GM13976 (cell line): ENCODE results near the gene AUP1.

Experiments
- DNase-seq: peaks from one replicate; pipeline ENCODE4 v3.0.0; 2012; ENCODE audit warnings: low spot score
- CTCF ChIP-seq: IDR thresholded peaks from 2 replicates; pipeline ENCODE4 v1.5.1; 2012; ENCODE audit warnings: borderline replicate concordance, mild to moderate bottlenecking; ENCODE audit not compliant: insufficient read depth; ENCODE audit errors: extremely low read depth, missing control alignments, control extremely low read depth
- in situ Hi-C: fragments of 300-500 bp; cut with MboI; formaldehyde crosslinking; loops from one replicate; pipeline ENCODE4 v1.12.0; 2022; ENCODE audit warnings: low sequenced_read_pairs, mixed read lengths, inconsistent platforms; ENCODE audit not compliant: unreplicated experiment

Gene AUP1

DNA sequence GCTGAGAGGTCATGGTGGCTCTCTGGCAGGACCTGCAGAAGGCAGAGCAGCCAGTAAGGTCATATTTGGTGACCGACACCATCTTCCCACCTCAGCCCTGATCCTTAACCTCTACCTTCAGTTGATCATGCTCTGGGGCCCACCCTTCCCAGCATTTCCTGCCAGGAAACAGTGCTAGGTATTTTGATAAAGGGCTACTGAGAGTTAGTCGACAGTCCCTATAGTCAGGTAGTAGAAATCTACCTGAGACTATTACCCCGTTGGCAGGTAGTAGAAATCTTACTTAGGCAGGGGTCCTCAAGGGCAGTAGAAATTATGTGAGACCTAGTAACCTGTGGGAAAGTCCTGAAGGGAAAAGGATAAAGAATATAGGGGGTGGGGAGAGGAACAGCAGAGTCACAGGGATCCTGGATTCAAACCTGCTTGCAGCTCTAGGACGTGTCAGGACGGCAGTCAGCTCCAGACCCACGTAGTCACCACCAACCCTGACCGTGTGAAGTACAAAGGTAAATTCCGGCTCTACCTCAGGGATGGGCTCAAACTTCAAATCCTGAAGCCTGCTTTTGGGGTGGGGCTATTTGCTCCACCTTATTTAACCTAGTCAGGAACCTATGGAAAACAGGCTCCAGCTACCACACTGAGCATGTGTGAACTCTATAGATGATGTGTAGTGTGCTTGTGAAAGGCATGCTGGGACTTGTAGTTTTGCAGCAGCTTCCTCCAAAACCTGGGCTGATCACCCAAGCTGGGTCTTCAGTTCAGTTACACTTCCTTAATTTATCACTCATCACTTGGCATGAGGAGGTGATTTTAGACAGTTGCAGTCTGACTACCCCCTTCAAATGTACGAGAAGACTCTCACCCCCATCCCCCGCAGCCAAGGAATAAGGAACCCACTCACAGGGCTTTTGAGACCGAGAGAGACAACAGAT is 3.5 kb downstream of the AUP1 start, which contains the start of gene DQX1:
Gene DQX1, minus strand, starts transcription at position 515 of the 932 bp plus-strand sequence. Its CDS starts 502 bp downstream, at position 13.
- TF ChIP-seq CTCF = no peak
- DNase-seq = peak; percentile 67
- in situ Hi-C loops = no loop called here

- no peak for DNase-seq
- in situ Hi-C loops = no loop called here
- no peak for TF ChIP-seq CTCF
Observed at GRCh38 chr2:74524955-74525716, 4.4 kb downstream of the AUP1 start.

DNA sequence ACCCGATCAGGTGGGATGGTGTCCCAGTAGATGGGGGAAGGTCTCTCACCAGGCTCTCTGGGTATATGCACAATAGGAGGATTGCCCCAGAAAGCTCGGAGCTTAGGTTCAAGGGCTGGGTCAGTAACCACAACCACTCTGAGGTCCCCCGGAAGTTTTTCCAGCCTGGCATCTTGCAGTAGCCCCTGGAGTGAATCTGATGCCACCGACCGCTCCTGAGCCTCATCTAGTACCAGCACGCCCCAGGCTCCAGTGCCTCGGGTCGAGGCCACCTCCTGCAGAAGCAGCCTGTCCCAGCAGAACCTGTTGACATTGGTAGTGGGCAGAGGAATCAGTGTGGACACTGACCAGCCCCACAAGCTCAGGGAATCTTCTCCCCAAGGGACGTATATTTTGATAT is 5.5 kb downstream of the AUP1 start:
- in situ Hi-C loops = no loop called here
- no peak for DNase-seq
- no peak for TF ChIP-seq CTCF

- no peak for TF ChIP-seq CTCF
- no peak for DNase-seq
- in situ Hi-C loops = no loop called here
Observed at GRCh38 chr2:74522516-74522915, 7.0 kb downstream of the AUP1 start.

- in situ Hi-C loops = no loop called here
- no peak for TF ChIP-seq CTCF
- DNase-seq = no peak
Observed at GRCh38 chr2:74516650-74517049, 12.9 kb downstream of the AUP1 start.

- no peak for TF ChIP-seq CTCF
- in situ Hi-C loops = no loop called here
- peak; percentile 93 for DNase-seq
Observed at GRCh38 chr2:74515981-74516633, 13.4 kb downstream of the AUP1 start.
